HepG2 (cell line): ENCODE data around the gene SCAF4. TPM values are rescaled to one million over a fixed set of nuclear protein-coding genes. Genes with fewer than 3 reads are reported as not detected.

Experiments used
- ATAC-seq: fragments of 200-7000 bp; cut with Tn5 transposase; 3 replicates; pipeline ENCODE4 v1.9.1; 2020; ENCODE audit warnings: mild to moderate bottlenecking, moderate library complexity
- BruUV-seq: library from RNA; stranded (reverse); fragments of 400-500 nt; replicated peaks from 2 replicates; lab custom pipeline; 2021; lab: Mats Ljungman, UMichigan
- CTCF ChIA-PET: fragments of 300-600 bp; formaldehyde crosslinking; extraction: SDS; loops from one replicate; lab custom pipeline; 2021; ENCODE audit warnings: low total read pairs, inconsistent platforms, low intra/inter-chr PET ratio; lab: Yijun Ruan, JAX
- POLR2A ChIA-PET: fragments of 350-600 bp; sonication (Branson Sonifier 250); formaldehyde crosslinking; loops from one replicate; lab custom pipeline; 2020; ENCODE audit warnings: antibody characterized with exemption, inconsistent platforms; lab: Yijun Ruan, JAX
- DNase-seq: peaks from one replicate; pipeline ENCODE4 v3.0.0-alpha.2; 2015; ENCODE audit warnings: low spot score
- FAIRE-seq: peaks from 3 replicates; lab custom pipeline; 2011; peaks lifted over from hg19 to GRCh38; lab: Jason Lieb, UNC
- H2AFZ ChIP-seq: one replicate; pipeline ENCODE4 v1.6.1; 2011; ENCODE audit warnings: low read length, inconsistent platforms
- H3K27ac ChIP-seq: fragments of 300-600 bp; 3 replicates; pipeline ENCODE4 v1.8.0; 2011; ENCODE audit warnings: mixed run types, mild to moderate bottlenecking, mixed read lengths, low read length, inconsistent platforms; ENCODE audit not compliant: insufficient read depth; ENCODE audit errors: extremely low read length
- H3K27me3 ChIP-seq, 2 experiments: fragments of 200-600 bp in 1 of 2; 2 replicates in 1 of 2; 3 replicates in 1 of 2; pipeline versions ENCODE4 v1.6.0 to v1.8.0; 2011; ENCODE audit warnings: low read length in 2 of 2, mild to moderate bottlenecking in 2 of 2, moderate library complexity in 2 of 2, inconsistent platforms in 1 of 2; ENCODE audit not compliant: insufficient read depth in 2 of 2, control insufficient read depth in 1 of 2
- H3K36me3 ChIP-seq, 2 experiments: fragments of 200-600 bp in 1 of 2; replicated peaks in 1 of 2; 2 replicates in 1 of 2; 3 replicates in 1 of 2; pipeline versions ENCODE4 v1.5.1 to v1.8.0; 2011; ENCODE audit warnings: low read length in 2 of 2, inconsistent platforms in 1 of 2; ENCODE audit not compliant: insufficient read depth in 2 of 2, control insufficient read depth in 1 of 2
- H3K4me1 ChIP-seq: 2 replicates; pipeline ENCODE4 v1.5.1; 2012; ENCODE audit warnings: low read length, inconsistent platforms; ENCODE audit not compliant: insufficient read depth
- H3K4me2 ChIP-seq: 2 replicates; pipeline ENCODE4 v1.6.0; 2011; ENCODE audit warnings: low read depth, low read length, inconsistent platforms
- H3K4me3 ChIP-seq, 3 experiments: fragments of 200-600 bp in 1 of 3; sonication (generic), shearing (Covaris generic) in 1 of 3; replicated peaks in 1 of 3; 2 replicates each; pipeline ENCODE4 v1.5.1; 2011 to 2016; ENCODE audit warnings: low read length in 3 of 3, inconsistent platforms in 2 of 3, low read depth in 2 of 3, mild to moderate bottlenecking in 2 of 3, control low read depth in 1 of 3, mixed read lengths in 1 of 3; ENCODE audit not compliant: insufficient read depth in 1 of 3
- H3K79me2 ChIP-seq: one replicate; pipeline ENCODE4 v1.6.1; 2011; ENCODE audit warnings: low read length, inconsistent platforms; ENCODE audit not compliant: insufficient read depth
- H3K9ac ChIP-seq: 2 replicates; pipeline ENCODE4 v1.6.0; 2011; ENCODE audit warnings: mild to moderate bottlenecking, low read depth, low read length, inconsistent platforms; ENCODE audit not compliant: insufficient read depth
- H3K9me3 ChIP-seq: 2 replicates; pipeline ENCODE4 v1.5.1; 2012; ENCODE audit warnings: mild to moderate bottlenecking, low read length
- H4K20me1 ChIP-seq: 2 replicates; pipeline ENCODE4 v1.6.0; 2011; ENCODE audit warnings: inconsistent platforms, mild to moderate bottlenecking, low read length, moderate library complexity; ENCODE audit not compliant: insufficient read depth
- FOXJ3 ChIP-seq: sonication (generic); formaldehyde crosslinking; IDR thresholded peaks from 2 replicates; pipeline ENCODE4 v1.4.0; 2020; ENCODE audit warnings: missing genetic modification reagents, mild to moderate bottlenecking, borderline replicate concordance
- KLF11 ChIP-seq: IDR thresholded peaks from 2 replicates; pipeline ENCODE4 v1.6.1; 2016; ENCODE audit warnings: missing compliant biosample characterization
- MTERF4 ChIP-seq: sonication (generic); formaldehyde crosslinking; IDR thresholded peaks from 2 replicates; pipeline ENCODE4 v1.8.0; 2023; ENCODE audit warnings: mild to moderate bottlenecking, missing genetic modification reagents
- RFXAP ChIP-seq: sonication (generic); formaldehyde crosslinking; IDR thresholded peaks from 2 replicates; pipeline ENCODE4 v1.4.0; 2020; ENCODE audit warnings: missing genetic modification reagents, borderline replicate concordance
- SP1 ChIP-seq, 2 experiments: fragments of 450-650 bp in 1 of 2; sonication (generic) in 1 of 2; formaldehyde crosslinking in 1 of 2; IDR thresholded peaks; 2 replicates each; pipeline versions ENCODE4 v1.4.0 to v1.6.1; 2016 to 2020; ENCODE audit warnings: missing genetic modification reagents in 1 of 2
- ZNF784 ChIP-seq: sonication (generic); formaldehyde crosslinking; IDR thresholded peaks from 2 replicates; pipeline ENCODE4 v1.5.1; 2020; ENCODE audit warnings: missing genetic modification reagents, mild to moderate bottlenecking, borderline replicate concordance
- whole genome bisulfite sequencing: methylation state at CpG from one replicate; pipeline ENCODE4 v1.1.6; 2017; ENCODE audit warnings: low lambda C conversion rate; 5-methylcytosine and 5-hydroxymethylcytosine counted together
- in situ Hi-C: cut with HindIII; loops from 2 replicates; pipeline ENCODE4 v1.10.0; 2017; ENCODE audit warnings: low pct_unique_long_range_greater_than_20kb; ENCODE audit not compliant: extremely low pct_ligation_motif_present
- intact Hi-C: fragments of 100-400 bp; cut with micrococcal nuclease; formaldehyde crosslinking; loops from one replicate; pipeline ENCODE4 v1.10.0; 2022; ENCODE audit not compliant: unreplicated experiment
- polyA plus RNA-seq, 8 experiments: library from polyadenylated mRNA; depleted of rRNA in 3 of 8; stranded (reverse) in 7 of 8; unstranded in 1 of 8; fragments of >200 nt; fragmentation: Illumina TruSeq in 4 of 8; extraction: Trizol in 4 of 8; gene quantifications; 2 replicates each; pipeline versions ENCODE4 v1.2.1 to v1.2.3, GENCODE V29; 2011 to 2016; ENCODE audit warnings: low read depth in 4 of 8, missing spikeins in 1 of 8, mixed read lengths in 1 of 8; ENCODE audit not compliant: insufficient read depth in 1 of 8
- total RNA-seq, 5 experiments: library from RNA; depleted of rRNA; stranded (reverse); fragments of >200 nt; fragmentation: Illumina TruSeq; extraction: Trizol; gene quantifications; 2 replicates each; pipeline ENCODE4 v1.2.3, GENCODE V29; 2016; ENCODE audit warnings: low read depth in 1 of 5

SCAF4 gene
- total and polyA plus RNA-seq, 2 of the 13 experiments (the other 11 are each of a cell fraction or from before 2014, with no cell fraction given) = 9.1 to 11.5 TPM

- WGBS = 27% methylated on average over 5 of the region's 5 CpGs
Measured at GRCh38 chr21:31778546-31778945, 46.6 kb upstream of the SCAF4 start.

GRCh38 chr21:31777857-31778256 lies 45.9 kb upstream of the SCAF4 start:
- H3K4me3 ChIP-seq = no peak overlapping the region
- no peaks in the 10 kb centered on the region for H3K4me1 ChIP-seq
- intact Hi-C loops = no loop called here
- TF ChIP-seq FOXJ3 (CRISPR knock-in tag) (no peak), SP1 (IDR thresholded peaks at IDR 0.05) (no peak), SP1 (CRISPR knock-in tag; IDR thresholded peaks at IDR 0.05) (no peak)
- H4K20me1 ChIP-seq = no peaks in the 10 kb centered on the region
- POLR2A ChIA-PET = no interaction called here
- 0% methylated on average over 1 of the region's 5 CpGs for WGBS
- no TSS peak for BruUV-seq
- no peak for ATAC-seq
- H2AFZ ChIP-seq = no peak overlapping the region
- peaks cover 0 to 6% of the 10 kb centered on the region in 2 experiments; a peak in 1 of 5 replicates for H3K27me3 ChIP-seq
- H3K4me2 ChIP-seq = no peak overlapping the region
- H3K9me3 ChIP-seq = no peaks in the 10 kb centered on the region
- H3K79me2 ChIP-seq = no peaks in the 10 kb centered on the region
- no peak for DNase-seq
- CTCF ChIA-PET = no interaction called here
- no peak overlapping the region for H3K9ac ChIP-seq
- no peak for FAIRE-seq
- in situ Hi-C loops = loop anchor here (10.0 kb wide), 1 partner anchor 477 kb away; no protein-coding TSS in a partner anchor
- H3K27ac ChIP-seq = no peak overlapping the region
- no peaks in the 10 kb centered on the region for H3K36me3 ChIP-seq

More at GRCh38 chr21:31778546-31778945, 46.6 kb upstream of the SCAF4 start:
- Histone ChIP-seq H3K36me3 (no peaks in the 10 kb centered on the region), H3K27ac (no peak overlapping the region), H3K79me2 (no peaks in the 10 kb centered on the region), H3K4me1 (no peaks in the 10 kb centered on the region), H4K20me1 (no peaks in the 10 kb centered on the region), H3K9ac (no peak overlapping the region), H3K27me3 (peaks cover 0 to 6% of the 10 kb centered on the region in 2 experiments; a peak in 1 of 5 replicates), H2AFZ (no peak overlapping the region), H3K4me3 (no peak overlapping the region), H3K9me3 (no peaks in the 10 kb centered on the region), H3K4me2 (no peak overlapping the region)
- intact Hi-C loops = no loop called here
- ChIA-PET POLR2A (no interaction called here), CTCF (no interaction called here)
- DNase-seq = no peak
- ATAC-seq = no peak
- TF ChIP-seq RFXAP (CRISPR knock-in tag) = no peak
- no peak for TF ChIP-seq MTERF4 (CRISPR knock-in tag)
- TF ChIP-seq KLF11 (CRISPR knock-in tag) = no peak
- no peak for TF ChIP-seq ZNF784 (CRISPR knock-in tag)
- in situ Hi-C loops = loop anchor here (10.0 kb wide), 1 partner anchor 476 kb away; no protein-coding TSS in a partner anchor
- FAIRE-seq = no peak
- no TSS peak for BruUV-seq
